ENCODE results near the gene RARB. TPM values are rescaled to one million over a fixed set of nuclear protein-coding genes. Genes with fewer than 3 reads are reported as not detected.

The RARB gene
- total and polyA plus RNA-seq, 4 experiments from 2014 or later = 0.07 TPM; not detected in 3

DNA sequence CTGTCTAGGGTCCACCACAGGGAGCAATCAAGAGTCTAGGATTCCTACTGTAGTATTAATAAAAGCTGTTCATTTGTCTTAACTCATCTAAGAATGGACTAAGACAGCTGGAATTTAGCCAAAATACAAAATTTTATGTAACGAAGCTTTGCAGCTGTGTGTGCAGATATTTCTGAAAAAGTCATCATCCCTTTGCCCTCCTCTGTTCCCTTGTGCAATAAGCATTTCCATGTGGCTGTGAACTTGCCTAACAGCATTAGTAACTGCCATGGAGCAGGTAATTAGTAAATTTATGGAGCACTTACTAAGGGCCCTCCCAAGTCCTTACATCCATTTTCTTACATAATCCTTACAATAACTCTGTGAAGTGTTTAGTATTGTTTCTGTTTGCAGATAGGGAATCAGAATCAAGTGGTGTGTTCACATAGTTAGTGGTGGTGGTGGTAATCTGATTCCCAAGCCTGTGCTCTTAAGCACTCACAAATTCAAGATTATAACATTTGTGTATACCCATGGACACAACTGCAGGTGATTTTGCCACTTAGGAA is 114.5 kb downstream of the RARB start:
- ChIA-PET CTCF (ENCODE audit: partially characterized antibody) (no interaction called here), POLR2A (ENCODE audit: partially characterized antibody) (no interaction called here)
- Mint-ChIP-seq H3K27me3 (peaks cover 4 to 6% of the 10 kb centered on the region in 2 donors), H3K27ac (no peak overlapping the region), H3K4me3 (no peak overlapping the region), H3K9me3 (peaks cover 0 to 1% (median 0%) of the 10 kb centered on the region in 8 donors), H3K36me3 (no peaks in the 10 kb centered on the region), H3K4me1 (no peaks in the 10 kb centered on the region)
- H3K4me1 ChIP-seq (ENCODE audit: insufficient read depth, low read length) = no peaks in the 10 kb centered on the region
- no peaks in the 10 kb centered on the region for H3K9me3 ChIP-seq (ENCODE audit: control insufficient read depth in 1 of 2, low read length in 2 of 2)
- H3K4me3 ChIP-seq (ENCODE audit: low read length in 2 of 2) = no peak overlapping the region
- no peak for DNase-seq
- H3K27ac ChIP-seq (ENCODE audit: low read depth, low read length) = no peak overlapping the region
- no peaks in the 10 kb centered on the region for H3K36me3 ChIP-seq (ENCODE audit: insufficient read depth, low read length)
- intact Hi-C loops (cut with micrococcal nuclease) = no loop called here
- no peaks in the 10 kb centered on the region for H3K27me3 ChIP-seq (ENCODE audit: insufficient read depth, low read length)

DNA sequence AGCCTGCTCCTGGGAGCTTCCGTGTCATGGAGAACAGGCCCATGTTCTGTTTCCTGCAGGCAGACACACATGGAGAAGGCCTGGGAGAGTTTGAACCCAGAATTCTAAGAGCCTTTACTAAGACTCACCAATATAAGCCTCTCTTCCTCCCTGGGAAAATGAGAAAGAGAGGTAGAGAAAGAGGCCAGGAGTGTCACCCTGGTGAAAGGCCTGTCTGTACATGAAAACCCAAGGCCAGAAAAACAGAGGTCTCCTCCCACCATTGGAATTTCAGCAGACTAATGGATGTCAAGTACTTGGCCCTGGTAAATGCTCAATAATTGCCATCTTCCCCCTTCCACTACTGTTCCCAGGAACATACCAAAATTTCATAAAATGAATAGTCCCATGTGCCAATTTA is 119.0 kb downstream of the RARB start:
- Histone ChIP-seq H3K36me3 (ENCODE audit: insufficient read depth, low read length) (no peaks in the 10 kb centered on the region), H3K27me3 (ENCODE audit: insufficient read depth, low read length) (no peaks in the 10 kb centered on the region), H3K9me3 (ENCODE audit: control insufficient read depth in 1 of 2, low read length in 2 of 2) (no peaks in the 10 kb centered on the region), H3K4me3 (ENCODE audit: low read length in 2 of 2) (no peak overlapping the region), H3K4me1 (ENCODE audit: insufficient read depth, low read length) (no peaks in the 10 kb centered on the region), H3K27ac (ENCODE audit: low read depth, low read length) (no peak overlapping the region)
- no peak for DNase-seq
- Mint-ChIP-seq H3K4me3 (no peak overlapping the region), H3K27me3 (peaks cover 4% of the 10 kb centered on the region in 2 donors), H3K36me3 (no peaks in the 10 kb centered on the region), H3K9me3 (peaks cover 0 to 5% (median 0%) of the 10 kb centered on the region in 8 donors), H3K4me1 (no peaks in the 10 kb centered on the region), H3K27ac (no peak overlapping the region)
- intact Hi-C loops (cut with micrococcal nuclease) = no loop called here
- ChIA-PET POLR2A (ENCODE audit: partially characterized antibody) (no interaction called here), CTCF (ENCODE audit: partially characterized antibody) (no interaction called here)

DNA sequence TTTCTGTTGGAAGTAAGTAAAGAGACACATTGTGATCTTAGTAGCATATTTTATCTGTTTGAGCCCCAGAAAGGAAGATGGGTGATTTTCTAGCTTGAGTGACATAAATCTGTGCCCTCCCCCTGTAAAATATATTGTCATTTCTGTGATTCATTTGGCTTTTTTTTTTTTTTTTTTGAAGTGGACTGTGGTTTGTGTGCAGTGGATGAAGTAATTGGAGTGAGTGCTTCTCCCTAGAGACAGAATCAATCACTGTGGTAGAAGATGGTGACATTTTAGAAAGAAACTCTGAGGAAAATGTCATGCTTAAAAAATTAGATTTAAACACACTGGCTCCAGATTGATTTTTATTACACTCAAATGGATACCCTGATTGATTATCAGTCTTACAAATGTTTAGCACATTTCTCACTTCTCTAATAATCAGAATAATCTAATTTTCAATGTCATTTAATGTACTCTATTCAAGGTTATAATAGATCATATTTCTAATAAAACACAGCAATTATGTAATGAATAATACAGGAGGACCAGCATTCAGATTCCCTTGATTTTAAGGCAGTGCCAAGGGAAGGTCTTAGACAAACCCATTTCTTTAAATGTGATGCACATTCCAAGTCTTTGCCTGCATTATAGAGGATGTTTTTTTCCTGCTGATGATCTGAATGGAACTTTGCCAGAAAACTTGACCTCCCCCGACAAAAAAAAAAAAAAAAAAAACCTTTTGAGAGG is 120.0 kb downstream of the RARB start:
- ChIA-PET CTCF (ENCODE audit: partially characterized antibody) (no interaction called here), POLR2A (ENCODE audit: partially characterized antibody) (no interaction called here)
- H3K27me3 Mint-ChIP-seq = peaks cover 4 to 8% of the 10 kb centered on the region in 2 donors
- H3K9me3 ChIP-seq (ENCODE audit: control insufficient read depth in 1 of 2, low read length in 2 of 2) = no peaks in the 10 kb centered on the region
- no peaks in the 10 kb centered on the region for H3K4me1 ChIP-seq (ENCODE audit: insufficient read depth, low read length)
- H3K27ac ChIP-seq (ENCODE audit: low read depth, low read length) = no peak overlapping the region
- no peak overlapping the region for H3K4me3 Mint-ChIP-seq
- no peaks in the 10 kb centered on the region for H3K36me3 Mint-ChIP-seq
- no peak overlapping the region for H3K4me3 ChIP-seq (ENCODE audit: low read length in 2 of 2)
- H3K27me3 ChIP-seq (ENCODE audit: insufficient read depth, low read length) = no peaks in the 10 kb centered on the region
- peaks cover 0 to 5% (median 0%) of the 10 kb centered on the region in 8 donors for H3K9me3 Mint-ChIP-seq
- no peaks in the 10 kb centered on the region for H3K36me3 ChIP-seq (ENCODE audit: insufficient read depth, low read length)
- DNase-seq = no peak
- intact Hi-C loops (cut with micrococcal nuclease) = no loop called here
- no peak overlapping the region for H3K27ac Mint-ChIP-seq
- no peaks in the 10 kb centered on the region for H3K4me1 Mint-ChIP-seq

DNA sequence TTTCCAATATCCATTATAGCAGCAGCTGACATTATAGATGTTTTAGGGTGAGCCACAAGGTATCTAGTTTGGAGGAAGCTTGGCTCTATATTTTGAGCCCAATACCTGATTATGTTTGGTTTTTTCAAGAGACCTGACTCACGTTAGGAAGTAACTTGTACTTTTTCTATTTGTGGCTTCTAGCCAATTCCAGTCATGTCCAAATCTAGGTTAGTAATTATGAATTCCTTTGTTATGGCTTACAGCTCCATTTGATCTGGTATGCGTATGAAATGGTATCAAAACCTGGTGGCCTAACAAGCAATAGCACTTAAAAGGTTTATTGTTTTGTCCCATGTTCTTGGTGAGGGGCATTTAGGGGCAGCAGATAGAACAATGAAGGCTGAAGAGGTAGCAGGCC is 120.8 kb downstream of the RARB start:
- H3K9me3 ChIP-seq (ENCODE audit: control insufficient read depth in 1 of 2, low read length in 2 of 2) = no peaks in the 10 kb centered on the region
- no peaks in the 10 kb centered on the region for H3K36me3 Mint-ChIP-seq
- POLR2A ChIA-PET (ENCODE audit: partially characterized antibody) = no interaction called here
- intact Hi-C loops (cut with micrococcal nuclease) = no loop called here
- DNase-seq = no peak
- H3K27ac Mint-ChIP-seq = no peak overlapping the region
- H3K4me1 ChIP-seq (ENCODE audit: insufficient read depth, low read length) = no peaks in the 10 kb centered on the region
- peaks cover 0 to 5% (median 0%) of the 10 kb centered on the region in 8 donors for H3K9me3 Mint-ChIP-seq
- CTCF ChIA-PET (ENCODE audit: partially characterized antibody) = no interaction called here
- peaks cover 1 to 8% of the 10 kb centered on the region in 2 donors for H3K27me3 Mint-ChIP-seq
- no peak overlapping the region for H3K4me3 ChIP-seq (ENCODE audit: low read length in 2 of 2)
- H3K27ac ChIP-seq (ENCODE audit: low read depth, low read length) = no peak overlapping the region
- no peaks in the 10 kb centered on the region for H3K27me3 ChIP-seq (ENCODE audit: insufficient read depth, low read length)
- H3K4me1 Mint-ChIP-seq = no peaks in the 10 kb centered on the region
- H3K4me3 Mint-ChIP-seq = no peak overlapping the region
- no peaks in the 10 kb centered on the region for H3K36me3 ChIP-seq (ENCODE audit: insufficient read depth, low read length)

DNA sequence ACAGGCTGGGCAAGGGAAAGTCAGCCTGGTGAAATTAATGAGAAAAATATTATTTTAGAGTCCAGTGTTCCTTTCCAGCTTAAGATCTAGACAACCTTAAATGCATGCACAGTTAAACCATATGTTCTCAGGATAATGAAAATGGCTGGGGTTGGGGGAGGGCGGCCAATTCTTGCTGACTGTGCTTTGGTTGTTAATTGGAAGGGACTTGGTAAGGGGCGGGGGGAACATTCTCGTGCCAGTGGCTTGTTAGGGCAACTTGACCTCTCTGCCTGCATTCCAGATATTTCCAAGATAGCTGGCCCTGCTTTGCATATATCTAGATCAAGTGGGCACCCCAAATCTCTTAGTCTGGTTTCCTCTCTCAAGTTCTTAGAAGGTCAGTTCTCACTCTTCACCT is 124.2 kb downstream of the RARB start:
- H3K4me1 Mint-ChIP-seq = no peaks in the 10 kb centered on the region
- peaks cover 0 to 5% (median 0%) of the 10 kb centered on the region in 8 donors for H3K9me3 Mint-ChIP-seq
- ChIA-PET POLR2A (ENCODE audit: partially characterized antibody) (no interaction called here), CTCF (ENCODE audit: partially characterized antibody) (interaction anchor here (0.6 kb wide), 1 partner anchor 21 kb away, joined by 3 read pairs; no protein-coding TSS in a partner anchor)
- H3K4me3 Mint-ChIP-seq = no peak overlapping the region
- H3K36me3 ChIP-seq (ENCODE audit: insufficient read depth, low read length) = no peaks in the 10 kb centered on the region
- no peak overlapping the region for H3K27ac ChIP-seq (ENCODE audit: low read depth, low read length)
- no peak overlapping the region for H3K27ac Mint-ChIP-seq
- no peaks in the 10 kb centered on the region for H3K9me3 ChIP-seq (ENCODE audit: control insufficient read depth in 1 of 2, low read length in 2 of 2)
- H3K36me3 Mint-ChIP-seq = no peaks in the 10 kb centered on the region
- no peaks in the 10 kb centered on the region for H3K4me1 ChIP-seq (ENCODE audit: insufficient read depth, low read length)
- intact Hi-C loops (cut with micrococcal nuclease) = no loop called here
- H3K27me3 ChIP-seq (ENCODE audit: insufficient read depth, low read length) = no peaks in the 10 kb centered on the region
- DNase-seq = no peak
- H3K27me3 Mint-ChIP-seq = peaks cover 0 to 5% of the 10 kb centered on the region in 2 donors
- no peak overlapping the region for H3K4me3 ChIP-seq (ENCODE audit: low read length in 2 of 2)

DNA sequence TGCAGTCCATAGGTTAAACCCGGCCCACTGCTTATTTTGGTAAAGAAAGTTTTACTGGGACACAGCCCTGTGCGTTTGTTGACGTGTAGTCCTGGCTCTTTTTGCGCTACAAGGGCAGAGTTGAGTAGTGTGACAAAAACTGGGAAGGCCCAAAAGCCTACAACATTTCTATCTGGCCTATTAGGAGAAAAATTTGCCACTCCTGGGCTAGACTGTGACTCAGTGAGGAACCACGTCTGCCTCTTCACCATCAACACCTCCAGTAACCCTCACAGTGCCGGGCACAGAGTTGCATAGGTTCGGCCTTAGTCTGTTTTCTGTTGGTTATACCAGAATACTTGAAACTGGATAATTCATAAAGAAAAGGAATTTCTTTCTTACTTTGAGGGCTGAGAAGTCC is 126.3 kb downstream of the RARB start:
- H3K4me3 Mint-ChIP-seq = no peak overlapping the region
- intact Hi-C loops (cut with micrococcal nuclease) = no loop called here
- Histone ChIP-seq H3K9me3 (ENCODE audit: control insufficient read depth in 1 of 2, low read length in 2 of 2) (no peaks in the 10 kb centered on the region), H3K4me3 (ENCODE audit: low read length in 2 of 2) (no peak overlapping the region), H3K4me1 (ENCODE audit: insufficient read depth, low read length) (no peaks in the 10 kb centered on the region), H3K27ac (ENCODE audit: low read depth, low read length) (no peak overlapping the region), H3K36me3 (ENCODE audit: insufficient read depth, low read length) (no peaks in the 10 kb centered on the region), H3K27me3 (ENCODE audit: insufficient read depth, low read length) (no peaks in the 10 kb centered on the region)
- no peaks in the 10 kb centered on the region for H3K4me1 Mint-ChIP-seq
- no peak overlapping the region for H3K27ac Mint-ChIP-seq
- DNase-seq = no peak
- POLR2A ChIA-PET (ENCODE audit: partially characterized antibody) = no interaction called here
- peaks cover 0 to 4% of the 10 kb centered on the region in 2 donors for H3K27me3 Mint-ChIP-seq
- H3K36me3 Mint-ChIP-seq = no peaks in the 10 kb centered on the region
- peaks cover 0 to 5% (median 0%) of the 10 kb centered on the region in 8 donors for H3K9me3 Mint-ChIP-seq
- CTCF ChIA-PET (ENCODE audit: partially characterized antibody) = no interaction called here

DNA sequence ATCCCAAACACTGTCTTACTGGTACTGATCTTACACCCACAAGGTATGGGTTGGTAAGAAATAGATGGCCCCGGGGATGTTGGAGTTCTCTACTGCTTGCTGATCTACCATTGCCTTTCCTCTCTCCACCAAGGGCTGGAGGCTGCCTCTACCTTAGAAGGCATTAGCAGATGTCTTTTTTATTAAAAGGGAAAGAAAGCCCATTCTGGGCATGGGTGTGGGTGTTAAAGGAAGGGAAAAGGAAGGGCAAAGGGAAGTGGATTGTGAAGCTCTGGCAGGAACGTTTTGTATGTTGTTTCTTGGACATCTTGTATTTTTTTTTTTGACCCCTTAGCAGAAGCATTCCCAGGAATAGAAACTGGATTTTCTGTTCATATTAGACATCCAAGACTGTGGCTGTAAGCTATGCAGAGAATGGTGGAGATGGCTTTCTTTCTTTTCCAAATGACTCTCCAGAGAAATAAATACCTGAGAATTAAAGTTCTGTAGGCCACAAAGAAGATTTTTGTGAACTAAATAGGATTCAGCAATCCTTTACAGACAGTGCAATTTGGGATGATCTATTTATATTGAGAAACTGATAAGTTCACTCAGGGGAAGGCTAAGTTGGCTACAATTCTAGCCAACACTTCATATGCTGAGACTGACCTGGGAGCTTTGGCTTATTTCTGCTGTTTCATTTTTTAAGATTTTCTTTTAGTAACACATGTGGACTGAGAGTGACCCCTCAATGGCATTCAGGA is 127.8 kb downstream of the RARB start:
- no peaks in the 10 kb centered on the region for H3K4me1 Mint-ChIP-seq
- H3K4me1 ChIP-seq (ENCODE audit: insufficient read depth, low read length) = no peaks in the 10 kb centered on the region
- H3K27ac Mint-ChIP-seq = no peak overlapping the region
- no peak overlapping the region for H3K27ac ChIP-seq (ENCODE audit: low read depth, low read length)
- H3K27me3 ChIP-seq (ENCODE audit: insufficient read depth, low read length) = no peaks in the 10 kb centered on the region
- no peaks in the 10 kb centered on the region for H3K36me3 ChIP-seq (ENCODE audit: insufficient read depth, low read length)
- H3K4me3 Mint-ChIP-seq = no peak overlapping the region
- CTCF ChIA-PET (ENCODE audit: partially characterized antibody) = no interaction called here
- no peak for DNase-seq
- intact Hi-C loops (cut with micrococcal nuclease) = no loop called here
- H3K27me3 Mint-ChIP-seq = peaks cover 0 to 4% of the 10 kb centered on the region in 2 donors
- H3K36me3 Mint-ChIP-seq = no peaks in the 10 kb centered on the region
- POLR2A ChIA-PET (ENCODE audit: partially characterized antibody) = no interaction called here
- no peak overlapping the region for H3K4me3 ChIP-seq (ENCODE audit: low read length in 2 of 2)
- peaks cover 0 to 2% (median 0%) of the 10 kb centered on the region in 8 donors for H3K9me3 Mint-ChIP-seq
- H3K9me3 ChIP-seq (ENCODE audit: control insufficient read depth in 1 of 2, low read length in 2 of 2) = no peaks in the 10 kb centered on the region

Data from CD4-positive, alpha-beta memory T cell (primary cell).